Natural killer cell (primary cell): ENCODE measurements around the gene DNAJC5. TPM values are rescaled to one million over a fixed set of nuclear protein-coding genes. Genes with fewer than 3 reads are reported as not detected.
"Not testable (repeated sequence)": the region's sequence is repeated elsewhere in the genome, so short reads cannot be mapped to it uniquely, and the experiment has no call there.

Experiments
- ATAC-seq, 3 donors: fragments of 150-1000 bp in 2 of 3; fragments of 200-7000 bp in 1 of 3; cut with Tn5 transposase; 1 replicate in 1 of 3; 2 replicates in 2 of 3; pipeline ENCODE4 v1.10.0; 2021; ENCODE audit warnings: mild to moderate bottlenecking in 2 of 3, moderate library complexity in 2 of 3
- DNase-seq, 2 donors: peaks; one replicate each; pipeline versions ENCODE4 v3.0.0 to v3.0.0-alpha.2; 2013 to 2021; ENCODE audit warnings: mixed read lengths in 1 of 2
- H3K27ac ChIP-seq: one replicate; pipeline ENCODE4 v1.5.1; 2013; ENCODE audit warnings: mild to moderate bottlenecking, low read length
- H3K27me3 ChIP-seq: one replicate; pipeline ENCODE4 v1.6.1; 2013; ENCODE audit warnings: low read length; ENCODE audit not compliant: control insufficient read depth, insufficient read depth
- H3K36me3 ChIP-seq: one replicate; pipeline ENCODE4 v1.6.1; 2013; ENCODE audit warnings: low read length; ENCODE audit not compliant: control insufficient read depth, insufficient read depth
- H3K4me1 ChIP-seq: one replicate; pipeline ENCODE4 v1.6.1; 2013; ENCODE audit warnings: low read length; ENCODE audit not compliant: control insufficient read depth, insufficient read depth
- H3K4me3 ChIP-seq: one replicate; pipeline ENCODE4 v1.5.1; 2013; ENCODE audit warnings: low read length
- H3K9me3 ChIP-seq: one replicate; pipeline ENCODE4 v1.6.1; 2013; ENCODE audit warnings: low read length; ENCODE audit not compliant: control insufficient read depth, insufficient read depth
- H3K27ac Mint-ChIP-seq, 2 donors: one replicate each; pipeline ENCODE4 v1.8.0; 2022; ENCODE audit warnings: mild to moderate bottlenecking in 2 of 2, mixed read lengths in 2 of 2, moderate library complexity in 1 of 2
- H3K27me3 Mint-ChIP-seq, 2 donors: one replicate each; pipeline ENCODE4 v1.8.0; 2022; ENCODE audit warnings: low read depth in 2 of 2, mixed read lengths in 2 of 2
- H3K36me3 Mint-ChIP-seq: one replicate; pipeline ENCODE4 v1.8.0; 2022; ENCODE audit warnings: mixed read lengths
- H3K4me1 Mint-ChIP-seq, 2 donors: one replicate each; pipeline ENCODE4 v1.8.0; 2022; ENCODE audit warnings: mixed read lengths in 2 of 2
- H3K4me3 Mint-ChIP-seq: one replicate; pipeline ENCODE4 v1.8.0; 2022; ENCODE audit warnings: mild to moderate bottlenecking, moderate library complexity, mixed read lengths
- H3K9me3 Mint-ChIP-seq, 2 donors: one replicate each; pipeline ENCODE4 v1.8.0; 2022; ENCODE audit warnings: mixed read lengths in 2 of 2
- CTCF ChIP-seq: fragments of 200-600 bp; IDR thresholded peaks from one replicate; pipeline ENCODE4 v1.8.0; 2022; ENCODE audit warnings: antibody characterized with exemption
- WGBS: methylation state at CpG from one replicate; pipeline ENCODE4 v1.1.7; 2013; ENCODE audit warnings: missing lambda C conversion rate; ENCODE audit not compliant: insufficient coverage; 5-methylcytosine and 5-hydroxymethylcytosine counted together
- intact Hi-C: fragments of 100-400 bp; cut with micrococcal nuclease; formaldehyde crosslinking; loops from one replicate; pipeline ENCODE4 v1.14.2; 2022
- total RNA-seq, 4 donors: library from RNA; stranded (reverse); fragments of 120-200 nt in 1 of 4; gene quantifications; one replicate each; pipeline versions ENCODE4 v1.2.3 to v1.2.4, GENCODE V29; 2013 to 2022

DNAJC5 gene
- total RNA-seq, 3 donors from 2014 or later (not counting 1 experiment from before 2014, with no cell fraction given), result 27.5 to 45.1 (median 42.8) TPM

DNA sequence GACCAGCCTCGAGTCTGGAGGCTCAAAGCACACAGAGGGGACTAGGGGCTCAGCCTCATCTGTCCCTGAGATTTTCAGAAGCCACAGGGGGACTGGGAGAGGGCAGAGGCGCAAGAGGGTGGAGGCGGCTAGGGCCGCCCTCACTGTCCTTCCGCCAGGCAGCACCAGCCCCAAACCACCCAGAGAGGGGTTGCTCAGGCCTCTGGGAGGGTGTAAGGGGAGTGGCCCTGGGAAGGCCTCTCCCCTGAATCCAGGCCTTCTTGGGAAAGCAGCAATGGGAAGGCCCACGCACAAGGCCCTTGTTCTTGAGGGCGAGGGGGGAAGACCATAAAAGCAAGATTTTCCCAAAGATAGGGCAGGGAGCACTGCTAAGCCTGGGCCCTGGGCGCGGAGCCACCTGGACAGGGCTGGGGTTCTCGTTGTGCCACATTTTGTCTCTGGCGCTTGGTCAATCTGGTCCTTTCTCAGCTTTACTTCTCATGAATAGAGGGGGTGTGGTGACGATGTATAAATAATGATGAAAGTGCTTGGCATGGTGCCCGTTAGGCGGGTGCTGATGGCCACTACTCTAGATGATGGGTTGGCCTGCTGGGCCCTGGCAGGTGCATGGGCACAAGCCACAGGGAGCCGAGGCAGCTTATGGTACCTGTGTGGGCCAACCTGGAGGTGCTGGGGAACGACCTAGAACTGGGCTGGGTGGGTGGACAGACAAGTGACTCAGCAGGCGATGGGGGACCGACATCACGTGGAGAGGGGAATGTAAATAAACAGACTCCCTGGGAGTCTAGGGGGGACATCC, 79.7 kb downstream of the DNAJC5 start:
- Histone ChIP-seq H3K9me3 (no peaks in the 10 kb centered on the region), H3K27me3 (no peaks in the 10 kb centered on the region), H3K4me3 (no peak overlapping the region), H3K27ac (no peak overlapping the region), H3K4me1 (peaks cover 41% of the 10 kb centered on the region), H3K36me3 (peaks cover 11% of the 10 kb centered on the region)
- H3K9me3 Mint-ChIP-seq, result no peaks in the 10 kb centered on the region
- ATAC-seq (no peak), DNase-seq (peak in 1 of 2 donors; percentile 11)
- WGBS, result 91% methylated on average over 19 of the region's 19 CpGs
- H3K27ac Mint-ChIP-seq, result peak overlapping the region; percentile 57 to 81
- no peaks in the 10 kb centered on the region for H3K36me3 Mint-ChIP-seq
- peaks cover 30 to 44% of the 10 kb centered on the region in 2 donors for H3K4me1 Mint-ChIP-seq
- H3K4me3 Mint-ChIP-seq, result no peak overlapping the region
- intact Hi-C loops, result loop anchor here (5.0 kb wide), 4 partner anchors 67 to 477 kb away; partner anchors contain the start of genes EEF1A2 and PTK6
- TF ChIP-seq CTCF, result no peak
- H3K27me3 Mint-ChIP-seq, result no peaks in the 10 kb centered on the region

DNA sequence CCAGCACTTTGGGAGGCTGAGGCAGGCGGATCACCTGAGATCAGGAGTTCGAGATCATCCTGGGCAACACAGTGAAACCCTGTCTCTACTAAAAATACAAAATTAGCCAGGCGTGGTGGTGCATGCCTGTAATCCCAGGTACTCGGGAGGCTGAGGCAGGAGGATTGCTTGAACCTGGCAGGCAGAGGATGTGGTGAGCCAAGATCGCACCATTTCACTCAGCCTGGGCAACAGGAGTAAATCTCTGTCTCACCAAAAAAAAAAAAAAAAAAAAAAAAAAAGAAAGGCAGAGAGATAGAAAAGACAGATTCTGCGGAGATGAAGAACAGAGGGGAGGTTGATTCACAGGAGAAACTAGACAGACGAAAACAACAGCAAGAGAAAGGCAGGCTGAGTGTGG, 81.6 kb downstream of the DNAJC5 start:
- not testable (repeated sequence) for H3K36me3 Mint-ChIP-seq, H3K9me3 Mint-ChIP-seq

GRCh38 chr20:63976980-63977738, 82.2 kb downstream of the DNAJC5 start:
- no peak for ATAC-seq
- WGBS, result 93% methylated on average over 17 of the region's 18 CpGs

More for the DNA sequence above, 81.6 kb downstream of the DNAJC5 start:
- peaks cover 11% of the 10 kb centered on the region for H3K36me3 ChIP-seq
- peaks cover 50% of the 10 kb centered on the region for H3K4me1 ChIP-seq
- H3K27ac ChIP-seq, DNase-seq, ATAC-seq, H3K27me3 ChIP-seq, H3K27me3 Mint-ChIP-seq, H3K9me3 ChIP-seq, H3K4me3 ChIP-seq: not testable (repeated sequence)
- WGBS, result 85% methylated on average over 7 of the region's 7 CpGs
- Mint-ChIP-seq H3K27ac (peak overlapping the region; percentile 39 to 95), H3K4me1 (peaks cover 45 to 60% of the 10 kb centered on the region in 2 donors), H3K4me3 (peak overlapping the region; percentile 51)
- intact Hi-C loops, result loop anchor here (5.0 kb wide), 1 partner anchor 439 kb away; the partner anchor contains the start of gene PTK6

More at GRCh38 chr20:63976980-63977738, 82.2 kb downstream of the DNAJC5 start:
- Histone ChIP-seq H3K4me3 (no peak overlapping the region), H3K9me3 (no peaks in the 10 kb centered on the region), H3K36me3 (peaks cover 11% of the 10 kb centered on the region), H3K27me3 (no peaks in the 10 kb centered on the region), H3K4me1 (peaks cover 57% of the 10 kb centered on the region), H3K27ac (peak overlapping the region; percentile 85)
- peak overlapping the region; percentile 71 for H3K4me3 Mint-ChIP-seq
- H3K9me3 Mint-ChIP-seq, result no peaks in the 10 kb centered on the region
- peak overlapping the region; percentile 88 to 95 for H3K27ac Mint-ChIP-seq
- TF ChIP-seq CTCF, result no peak
- H3K4me1 Mint-ChIP-seq, result peaks cover 52 to 66% of the 10 kb centered on the region in 2 donors
- H3K36me3 Mint-ChIP-seq, result no peaks in the 10 kb centered on the region
- no peaks in the 10 kb centered on the region for H3K27me3 Mint-ChIP-seq
- intact Hi-C loops, result loop anchor here (5.0 kb wide), 1 partner anchor 440 kb away; the partner anchor contains the start of gene PTK6
- no peak for DNase-seq
